Measurements from ENCODE around the gene AHI1.
"Not testable (repeated sequence)": the region's sequence is repeated elsewhere in the genome, so short reads cannot be mapped to it uniquely, and the experiment has no call there.

The AHI1 gene

GRCh38 chr6:135380793-135381192, 116.7 kb downstream of the AHI1 start:
- DNase-seq (ENCODE audit: low spot score): no peak
- in situ Hi-C loops (cut with MboI; ENCODE audit: low sequenced_read_pairs, unreplicated experiment): no loop called here
- TF ChIP-seq CTCF (IDR thresholded peaks at IDR 0.05; ENCODE audit: borderline replicate concordance, control extremely low read depth, extremely low read depth, insufficient read depth, missing control alignments): no peak

DNA sequence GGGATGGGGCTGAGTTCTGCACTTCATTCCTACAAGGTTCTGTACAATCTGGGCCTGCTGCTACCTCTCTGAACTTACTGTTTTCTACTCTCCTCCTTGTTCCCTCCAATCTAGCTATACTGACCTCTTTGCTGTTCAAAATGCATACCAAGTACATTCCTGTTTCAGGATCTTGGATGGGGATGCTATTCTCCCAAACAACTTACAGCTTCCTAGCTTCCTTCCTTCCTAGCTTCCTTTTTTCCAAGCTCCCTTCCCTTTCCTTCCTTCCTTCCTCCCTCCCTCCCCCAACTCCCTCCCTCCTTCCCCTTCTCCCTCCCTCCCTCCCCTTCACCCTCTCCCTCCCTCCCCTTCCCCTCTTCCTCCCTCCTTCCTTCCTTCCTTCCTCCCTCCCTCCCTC, 117.9 kb downstream of the AHI1 start:
- in situ Hi-C loops (cut with MboI; ENCODE audit: low sequenced_read_pairs, unreplicated experiment): no loop called here
- DNase-seq (ENCODE audit: low spot score): no peak

DNA sequence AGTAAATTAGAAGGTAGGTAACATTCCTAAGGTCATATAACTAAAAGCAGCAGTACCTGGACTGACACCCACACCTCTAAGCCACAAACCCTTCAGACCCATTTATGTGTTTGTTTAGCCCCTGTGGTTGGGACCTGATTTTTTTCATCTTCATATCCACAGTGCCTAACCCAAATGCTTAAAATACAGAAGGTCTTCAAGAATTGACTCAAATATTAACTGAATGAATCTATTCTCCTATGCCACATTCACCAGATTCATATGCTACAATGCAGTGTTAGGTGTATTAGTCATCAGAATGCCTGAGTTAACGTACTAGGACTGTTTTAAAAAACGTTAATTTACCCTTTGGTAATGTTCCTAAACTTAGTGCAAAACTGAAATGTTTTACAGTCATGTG, 124.8 kb downstream of the AHI1 start:
- DNase-seq (ENCODE audit: low spot score): no peak
- in situ Hi-C loops (cut with MboI; ENCODE audit: low sequenced_read_pairs, unreplicated experiment): no loop called here
- TF ChIP-seq CTCF (IDR thresholded peaks at IDR 0.05; ENCODE audit: borderline replicate concordance, control extremely low read depth, extremely low read depth, insufficient read depth, missing control alignments): no peak

More for the DNA sequence above, 117.9 kb downstream of the AHI1 start:
- TF ChIP-seq CTCF (IDR thresholded peaks at IDR 0.05; ENCODE audit: borderline replicate concordance, control extremely low read depth, extremely low read depth, insufficient read depth, missing control alignments): no peak

GRCh38 chr6:135363622-135364021, 133.9 kb downstream of the AHI1 start:
- DNase-seq (ENCODE audit: low spot score); in situ Hi-C loops (cut with MboI; ENCODE audit: low sequenced_read_pairs, unreplicated experiment): not testable (repeated sequence)

DNA sequence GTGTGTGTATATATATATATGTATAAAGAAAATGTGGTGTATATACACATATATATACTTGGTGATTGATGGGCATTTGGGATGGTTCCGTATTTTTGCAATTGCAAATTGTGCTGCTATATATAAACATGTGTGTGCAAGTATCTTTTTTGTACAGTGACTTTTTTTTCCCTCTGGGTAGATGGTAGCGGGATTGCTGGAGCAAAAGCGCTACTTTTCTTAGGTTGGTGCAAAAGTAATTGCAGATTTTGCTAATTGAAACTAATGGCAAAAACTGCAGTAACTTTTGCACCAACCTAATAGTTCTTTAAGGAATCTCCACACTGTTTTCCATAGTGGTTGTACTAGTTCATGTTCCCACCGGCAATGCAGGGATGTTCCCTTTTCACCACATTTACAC, 135.4 kb downstream of the AHI1 start:
- in situ Hi-C loops (cut with MboI; ENCODE audit: low sequenced_read_pairs, unreplicated experiment): no loop called here
- TF ChIP-seq CTCF (IDR thresholded peaks at IDR 0.05; ENCODE audit: borderline replicate concordance, control extremely low read depth, extremely low read depth, insufficient read depth, missing control alignments): no peak
- DNase-seq (ENCODE audit: low spot score): no peak

GRCh38 chr6:135360222-135360621, 137.3 kb downstream of the AHI1 start:
- DNase-seq (ENCODE audit: low spot score): no peak
- TF ChIP-seq CTCF (IDR thresholded peaks at IDR 0.05; ENCODE audit: borderline replicate concordance, control extremely low read depth, extremely low read depth, insufficient read depth, missing control alignments): no peak
- in situ Hi-C loops (cut with MboI; ENCODE audit: low sequenced_read_pairs, unreplicated experiment): no loop called here

- in situ Hi-C loops (cut with MboI; ENCODE audit: low sequenced_read_pairs, unreplicated experiment): no loop called here
- DNase-seq (ENCODE audit: low spot score): no peak
- TF ChIP-seq CTCF (IDR thresholded peaks at IDR 0.05; ENCODE audit: borderline replicate concordance, control extremely low read depth, extremely low read depth, insufficient read depth, missing control alignments): no peak
Observed at GRCh38 chr6:135358985-135359384, 138.6 kb downstream of the AHI1 start.
